Osteoblast (primary cell): ENCODE data around the gene TTC7B. TPM values are rescaled to one million over a fixed set of nuclear protein-coding genes. Genes with fewer than 3 reads are reported as not detected.

Source experiments
- DNase-seq: peaks from one replicate; pipeline ENCODE4 v3.0.0; 2011; ENCODE audit warnings: low spot score, mixed read lengths; ENCODE audit not compliant: insufficient read length; ENCODE audit errors: missing footprints
- H2AFZ ChIP-seq: 2 replicates; pipeline ENCODE4 v1.6.0; 2011; ENCODE audit warnings: mild to moderate bottlenecking, low read length
- H3K27ac ChIP-seq: 2 replicates; pipeline ENCODE4 v1.5.1; 2011; ENCODE audit warnings: mild to moderate bottlenecking, low read depth, low read length, moderate library complexity
- H3K27me3 ChIP-seq: 2 replicates; pipeline ENCODE4 v1.6.0; 2012; ENCODE audit warnings: mild to moderate bottlenecking, control low read depth, inconsistent platforms, low read length, moderate library complexity; ENCODE audit not compliant: insufficient read depth
- H3K36me3 ChIP-seq: 2 replicates; pipeline ENCODE4 v1.5.1; 2011; ENCODE audit warnings: mild to moderate bottlenecking, low read length, control low read depth, moderate library complexity; ENCODE audit not compliant: insufficient read depth
- H3K4me1 ChIP-seq: 2 replicates; pipeline ENCODE4 v1.5.1; 2011; ENCODE audit warnings: mild to moderate bottlenecking, low read length, control low read depth, moderate library complexity; ENCODE audit not compliant: insufficient read depth
- H3K4me2 ChIP-seq: 2 replicates; pipeline ENCODE4 v1.6.0; 2011; ENCODE audit warnings: mild to moderate bottlenecking, low read length; ENCODE audit not compliant: insufficient read depth
- H3K4me3 ChIP-seq: fragments of 200-600 bp; sonication (generic); 3 replicates; pipeline ENCODE4 v1.5.1; 2012; ENCODE audit warnings: mild to moderate bottlenecking, low read length, inconsistent platforms; ENCODE audit not compliant: insufficient read depth
- H3K79me2 ChIP-seq: 2 replicates; pipeline ENCODE4 v1.6.0; 2012; ENCODE audit warnings: mild to moderate bottlenecking, low read length, control low read depth, inconsistent platforms; ENCODE audit not compliant: insufficient read depth
- H3K9me3 ChIP-seq: 2 replicates; pipeline ENCODE4 v1.5.1; 2011; ENCODE audit warnings: low read depth, low read length, control low read depth
- H4K20me1 ChIP-seq: 2 replicates; pipeline ENCODE4 v1.6.0; 2012; ENCODE audit warnings: mild to moderate bottlenecking, low read length, control low read depth; ENCODE audit not compliant: insufficient read depth
- CTCF ChIP-seq: IDR thresholded peaks from 2 replicates; pipeline ENCODE4 v1.5.1; 2011; ENCODE audit warnings: mild to moderate bottlenecking, low read depth, low read length, moderate library complexity; ENCODE audit errors: extremely low read depth
- total RNA-seq: library from RNA; depleted of rRNA; stranded (reverse); fragments of >200 nt; gene quantifications from 2 replicates; pipeline ENCODE4 v1.2.3, GENCODE V29; 2012

The TTC7B gene
- total RNA-seq, 1 donor: 14.5 TPM

GRCh38 chr14:90630171-90630806, 185.9 kb downstream of the TTC7B start:
- no peaks in the 10 kb centered on the region for H4K20me1 ChIP-seq
- H3K9me3 ChIP-seq: no peaks in the 10 kb centered on the region
- H3K36me3 ChIP-seq: no peaks in the 10 kb centered on the region
- no peak overlapping the region for H3K27ac ChIP-seq
- no peak for TF ChIP-seq CTCF
- no peaks in the 10 kb centered on the region for H3K4me1 ChIP-seq
- no peak overlapping the region for H3K4me3 ChIP-seq
- no peak overlapping the region for H2AFZ ChIP-seq
- no peak for DNase-seq
- no peak overlapping the region for H3K4me2 ChIP-seq
- H3K27me3 ChIP-seq: no peaks in the 10 kb centered on the region
- no peaks in the 10 kb centered on the region for H3K79me2 ChIP-seq

- Histone ChIP-seq H3K27ac (no peak overlapping the region), H3K4me1 (peaks cover 5% of the 10 kb centered on the region), H3K79me2 (no peaks in the 10 kb centered on the region), H4K20me1 (no peaks in the 10 kb centered on the region), H3K4me3 (no peak overlapping the region), H3K36me3 (no peaks in the 10 kb centered on the region), H3K4me2 (no peak overlapping the region), H3K27me3 (no peaks in the 10 kb centered on the region), H2AFZ (no peak overlapping the region), H3K9me3 (no peaks in the 10 kb centered on the region)
- no peak for TF ChIP-seq CTCF
- no peak for DNase-seq
These were observed 186.8 kb downstream of the TTC7B start for GRCh38 chr14:90629471-90629870.

- no peak for TF ChIP-seq CTCF
- Histone ChIP-seq H3K4me2 (no peak overlapping the region), H2AFZ (no peak overlapping the region), H3K27ac (no peak overlapping the region), H3K27me3 (no peaks in the 10 kb centered on the region), H4K20me1 (no peaks in the 10 kb centered on the region), H3K79me2 (no peaks in the 10 kb centered on the region), H3K4me3 (no peak overlapping the region), H3K4me1 (peaks cover 10% of the 10 kb centered on the region), H3K36me3 (no peaks in the 10 kb centered on the region), H3K9me3 (no peaks in the 10 kb centered on the region)
- no peak for DNase-seq
These were observed 187.4 kb downstream of the TTC7B start for GRCh38 chr14:90628825-90629224.

GRCh38 chr14:90627478-90627877, 188.8 kb downstream of the TTC7B start:
- Histone ChIP-seq H3K79me2 (no peaks in the 10 kb centered on the region), H2AFZ (no peak overlapping the region), H3K4me2 (no peak overlapping the region), H3K4me1 (peaks cover 10% of the 10 kb centered on the region), H3K36me3 (no peaks in the 10 kb centered on the region), H3K9me3 (no peaks in the 10 kb centered on the region), H3K27ac (no peak overlapping the region), H4K20me1 (no peaks in the 10 kb centered on the region), H3K27me3 (no peaks in the 10 kb centered on the region), H3K4me3 (no peak overlapping the region)
- no peak for TF ChIP-seq CTCF
- no peak for DNase-seq
